ENCODE results near the gene SIGLEC6.

The SIGLEC6 gene

GRCh38 chr19:51548213-51548651, 16.8 kb upstream of the SIGLEC6 start:
- DNase-seq: no peak

GRCh38 chr19:51547397-51548212, 16.1 kb upstream of the SIGLEC6 start:
- no peak for DNase-seq

GRCh38 chr19:51546650-51547396, 15.4 kb upstream of the SIGLEC6 start:
- DNase-seq: no peak

GRCh38 chr19:51546107-51546649, 14.7 kb upstream of the SIGLEC6 start:
- no peak for DNase-seq

- DNase-seq: no peak
Observed at GRCh38 chr19:51544038-51544437, 12.6 kb upstream of the SIGLEC6 start.

- DNase-seq: no peak
Observed at GRCh38 chr19:51542699-51543098, 11.2 kb upstream of the SIGLEC6 start.

GRCh38 chr19:51541458-51542357, 10.2 kb upstream of the SIGLEC6 start:
- DNase-seq: no peak

- no peak for DNase-seq
Observed at GRCh38 chr19:51539821-51540366, 8.4 kb upstream of the SIGLEC6 start.

GRCh38 chr19:51535535-51535934, 4.1 kb upstream of the SIGLEC6 start:
- DNase-seq: no peak

- no peak for DNase-seq
Observed at GRCh38 chr19:51530616-51531015, 854 bp downstream of the SIGLEC6 start.

- DNase-seq: no peak
Observed at GRCh38 chr19:51529301-51529700, 2.2 kb downstream of the SIGLEC6 start.

- DNase-seq: no peak
Observed at GRCh38 chr19:51525651-51526050, 5.8 kb downstream of the SIGLEC6 start.

GRCh38 chr19:51524666-51525264, 6.7 kb downstream of the SIGLEC6 start:
- DNase-seq: no peak

- no peak for DNase-seq
Observed at GRCh38 chr19:51521781-51522180, 9.7 kb downstream of the SIGLEC6 start.

- DNase-seq: no peak
Observed at GRCh38 chr19:51521357-51521756, 10.1 kb downstream of the SIGLEC6 start.

GRCh38 chr19:51520728-51521127, 10.7 kb downstream of the SIGLEC6 start:
- no peak for DNase-seq

- DNase-seq: no peak
Observed at GRCh38 chr19:51514866-51515481, 16.5 kb downstream of the SIGLEC6 start.

GRCh38 chr19:51513968-51514367, 17.5 kb downstream of the SIGLEC6 start:
- no peak for DNase-seq

GRCh38 chr19:51511353-51511752, 20.1 kb downstream of the SIGLEC6 start:
- DNase-seq: no peak

- no peak for DNase-seq
Observed at GRCh38 chr19:51509823-51510660, 21.4 kb downstream of the SIGLEC6 start.
